Upper lobe of left lung (tissue), 6 donors: ENCODE data around the gene FOXD1. TPM values are rescaled to one million over a fixed set of nuclear protein-coding genes. Genes with fewer than 3 reads are reported as not detected.

ENCODE experiments used
- ATAC-seq, 2 donors: fragments of 200-7000 bp; cut with Tn5 transposase; one replicate each; pipeline ENCODE4 v1.9.1; 2022; ENCODE audit warnings: mild to moderate bottlenecking in 2 of 2, moderate library complexity in 2 of 2; ENCODE audit not compliant: low FRiP score in 2 of 2
- DNase-seq, 2 donors: peaks; one replicate each; pipeline ENCODE4 v3.0.0-alpha.2; 2019 to 2020
- H3K27ac ChIP-seq, 4 donors: fragments of 200-600 bp; sonication (generic); one replicate each; pipeline ENCODE4 v1.5.1; 2016 to 2019
- H3K27me3 ChIP-seq, 4 donors: fragments of 200-600 bp; sonication (generic); one replicate each; pipeline ENCODE4 v1.5.1; 2017 to 2019
- H3K36me3 ChIP-seq, 4 donors: fragments of 200-600 bp; sonication (generic); one replicate each; pipeline ENCODE4 v1.5.1; 2016 to 2019
- H3K4me1 ChIP-seq, 4 donors: fragments of 200-600 bp; sonication (generic); one replicate each; pipeline ENCODE4 v1.5.1; 2018 to 2019
- H3K4me3 ChIP-seq, 4 donors: fragments of 200-600 bp; sonication (generic); one replicate each; pipeline ENCODE4 v1.5.1; 2017 to 2019; ENCODE audit warnings: mild to moderate bottlenecking in 2 of 4, moderate library complexity in 1 of 4
- H3K9me3 ChIP-seq, 4 donors: fragments of 200-600 bp; sonication (generic); one replicate each; pipeline ENCODE4 v1.5.1; 2018 to 2019
- CTCF ChIP-seq, 6 experiments: fragments of 450-650 bp in 4 of 6; fragments of 200-600 bp in 2 of 6; sonication (generic) in 2 of 6; IDR thresholded peaks; one replicate each; pipeline ENCODE4 v1.5.1; 2016 to 2019; ENCODE audit warnings: antibody characterized with exemption in 6 of 6
- EP300 ChIP-seq, 4 donors: sonication (generic); formaldehyde crosslinking; IDR thresholded peaks; one replicate each; pipeline ENCODE4 v1.5.1; 2017; ENCODE audit warnings: antibody characterized with exemption in 4 of 4, control low read depth in 2 of 4
- POLR2A ChIP-seq, 4 donors: fragments of 450-650 bp; IDR thresholded peaks; one replicate each; pipeline ENCODE4 v1.5.1; 2016 to 2017; ENCODE audit warnings: antibody characterized with exemption in 4 of 4, mild to moderate bottlenecking in 2 of 4
- POLR2AphosphoS5 ChIP-seq, 2 donors: sonication (generic); formaldehyde crosslinking; IDR thresholded peaks; one replicate each; pipeline ENCODE4 v1.5.1; 2017; ENCODE audit warnings: antibody characterized with exemption in 2 of 2
- WGBS, 2 donors: methylation state at CpG; one replicate each; pipeline ENCODE4 v1.1.5; 2017 to 2018; 5-methylcytosine and 5-hydroxymethylcytosine counted together
- total RNA-seq, 6 donors: library from RNA; depleted of rRNA in 4 of 6; stranded (reverse); fragments of >200 nt in 4 of 6; gene quantifications; one replicate each; pipeline versions ENCODE4 v1.1.0 to v1.2.1, GENCODE V29; 2016 to 2021
- donor health status: DM: no; HTN: no; CAD: no; lungs with moderate emphysema.
- donor health status: DM: no; HTN: yes; CAD: no; lungs with severe emphysema.

FOXD1 gene
- total RNA-seq, 6 donors from 2014 or later: 0.54 to 0.79 (median 0.67) TPM; not detected in 2

- H3K4me3 ChIP-seq: no peak overlapping the region
- H3K9me3 ChIP-seq: no peaks in the 10 kb centered on the region
- no peak overlapping the region for H3K27ac ChIP-seq
- no peaks in the 10 kb centered on the region for H3K27me3 ChIP-seq
- TF ChIP-seq POLR2A (IDR thresholded peaks at IDR 0.05) (no peak), POLR2AphosphoS5 (IDR thresholded peaks at IDR 0.05) (no peak), CTCF (IDR thresholded peaks at IDR 0.05) (no peak), EP300 (IDR thresholded peaks at IDR 0.05) (no peak)
- no peak for ATAC-seq
- no peak for DNase-seq
- H3K4me1 ChIP-seq: peaks cover 7 to 15% (median 11%) of the 10 kb centered on the region in 4 donors
- no peaks in the 10 kb centered on the region for H3K36me3 ChIP-seq
Observed at GRCh38 chr5:73494721-73495120, 46.1 kb upstream of the FOXD1 start.

- 86 to 90% methylated on average over 2 to 3 of the region's 3 CpGs for WGBS, 2 donors
- Histone ChIP-seq H3K4me1 (peaks cover 0 to 7% (median 5%) of the 10 kb centered on the region in 4 donors), H3K4me3 (no peak overlapping the region), H3K36me3 (no peaks in the 10 kb centered on the region), H3K9me3 (no peaks in the 10 kb centered on the region), H3K27me3 (no peaks in the 10 kb centered on the region), H3K27ac (no peak overlapping the region)
- DNase-seq: no peak
- ATAC-seq: no peak
- TF ChIP-seq POLR2AphosphoS5 (IDR thresholded peaks at IDR 0.05) (no peak), POLR2A (IDR thresholded peaks at IDR 0.05) (no peak), CTCF (IDR thresholded peaks at IDR 0.05) (no peak), EP300 (IDR thresholded peaks at IDR 0.05) (no peak)
Observed at GRCh38 chr5:73493421-73493820, 44.8 kb upstream of the FOXD1 start.

GRCh38 chr5:73491155-73491554 lies 42.6 kb upstream of the FOXD1 start:
- no peak for TF ChIP-seq POLR2AphosphoS5 (IDR thresholded peaks at IDR 0.05)
- TF ChIP-seq EP300 (IDR thresholded peaks at IDR 0.05): no peak
- no peak for TF ChIP-seq POLR2A (IDR thresholded peaks at IDR 0.05)
- no peak for TF ChIP-seq CTCF (IDR thresholded peaks at IDR 0.05)
- ATAC-seq (no peak), DNase-seq (no peak)
- Histone ChIP-seq H3K27me3 (no peaks in the 10 kb centered on the region), H3K9me3 (no peaks in the 10 kb centered on the region), H3K27ac (no peak overlapping the region), H3K4me3 (no peak overlapping the region), H3K4me1 (no peaks in the 10 kb centered on the region), H3K36me3 (no peaks in the 10 kb centered on the region)
- 88 to 97% methylated on average over 1 of the region's 1 CpG for WGBS, 2 donors

GRCh38 chr5:73490088-73490487 lies 41.5 kb upstream of the FOXD1 start:
- H3K36me3 ChIP-seq: no peaks in the 10 kb centered on the region
- DNase-seq (no peak), ATAC-seq (no peak)
- H3K4me3 ChIP-seq: no peak overlapping the region
- 91 to 100% methylated on average over 2 of the region's 2 CpGs for WGBS, 2 donors
- no peaks in the 10 kb centered on the region for H3K27me3 ChIP-seq
- H3K27ac ChIP-seq: no peak overlapping the region
- H3K4me1 ChIP-seq: no peaks in the 10 kb centered on the region
- TF ChIP-seq EP300 (IDR thresholded peaks at IDR 0.05) (no peak), POLR2AphosphoS5 (IDR thresholded peaks at IDR 0.05) (no peak), CTCF (IDR thresholded peaks at IDR 0.05) (no peak), POLR2A (IDR thresholded peaks at IDR 0.05) (no peak)
- H3K9me3 ChIP-seq: no peaks in the 10 kb centered on the region

- no peaks in the 10 kb centered on the region for H3K9me3 ChIP-seq
- ATAC-seq (no peak), DNase-seq (no peak)
- H3K4me3 ChIP-seq: no peak overlapping the region
- no peaks in the 10 kb centered on the region for H3K27me3 ChIP-seq
- no peaks in the 10 kb centered on the region for H3K4me1 ChIP-seq
- TF ChIP-seq CTCF (IDR thresholded peaks at IDR 0.05) (no peak), POLR2A (IDR thresholded peaks at IDR 0.05) (no peak)
- H3K27ac ChIP-seq: no peak overlapping the region
- H3K36me3 ChIP-seq: no peaks in the 10 kb centered on the region
- 88% methylated on average over 3 of the region's 3 CpGs for WGBS, 2 donors
Observed at GRCh38 chr5:73488806-73489205, 40.2 kb upstream of the FOXD1 start.
